ENCODE measurements around the gene ATP2B3.

Gene ATP2B3

GRCh38 chrX:153524234-153524633 is 6.8 kb downstream of the ATP2B3 start:
- no peaks in the 10 kb centered on the region for H3K9me3 ChIP-seq
- no peaks in the 10 kb centered on the region for H3K36me3 ChIP-seq
- no peak for TF ChIP-seq CTCF (IDR thresholded peaks at IDR 0.05)
- no peak overlapping the region for H3K27ac ChIP-seq
- H3K4me1 ChIP-seq, result peaks cover 0 to 9% (median 3%) of the 10 kb centered on the region in 4 donors
- no peak for DNase-seq
- intact Hi-C loops (cut with DNase I; ENCODE audit: low total_unique reads), result loop anchor here (10.0 kb wide), 1 partner anchor 489 kb away; no protein-coding TSS in a partner anchor
- no peak overlapping the region for H3K4me3 ChIP-seq
- peaks cover 0 to 58% of the 10 kb centered on the region in 2 donors for H3K27me3 ChIP-seq

GRCh38 chrX:153525451-153525850 is 8.0 kb downstream of the ATP2B3 start:
- no peak for TF ChIP-seq CTCF (IDR thresholded peaks at IDR 0.05)
- peaks cover 0 to 46% of the 10 kb centered on the region in 2 donors for H3K27me3 ChIP-seq
- H3K36me3 ChIP-seq, result no peaks in the 10 kb centered on the region
- DNase-seq, result no peak
- H3K4me3 ChIP-seq, result no peak overlapping the region
- no peak overlapping the region for H3K27ac ChIP-seq
- no peaks in the 10 kb centered on the region for H3K9me3 ChIP-seq
- intact Hi-C loops (cut with DNase I; ENCODE audit: low total_unique reads), result loop anchor here (10.0 kb wide), 1 partner anchor 491 kb away; no protein-coding TSS in a partner anchor
- peaks cover 0 to 9% (median 3%) of the 10 kb centered on the region in 4 donors for H3K4me1 ChIP-seq

- Histone ChIP-seq H3K4me3 (no peak overlapping the region), H3K27me3 (peaks cover 0 to 43% of the 10 kb centered on the region in 2 donors)
These were observed 8.6 kb downstream of the ATP2B3 start for GRCh38 chrX:153526042-153526441.

DNA sequence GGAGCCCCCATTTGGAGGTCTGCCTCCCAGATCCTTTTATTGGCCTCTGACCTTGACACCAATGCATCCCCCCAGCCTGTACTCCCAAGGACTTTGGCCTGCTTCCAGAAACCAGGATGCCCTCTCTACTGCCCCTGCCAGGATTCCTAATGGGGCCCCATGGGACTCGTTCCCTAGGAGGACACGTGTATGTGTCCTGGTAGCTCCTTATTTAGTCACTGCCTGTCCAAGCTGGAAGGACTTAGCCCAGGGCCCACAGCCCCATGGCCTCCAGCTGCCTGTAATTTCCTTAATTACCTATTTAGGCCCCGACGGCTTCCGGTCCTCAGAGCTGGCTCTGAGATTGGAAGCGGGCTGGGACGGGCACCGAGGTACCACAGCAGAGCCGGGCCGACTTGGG is 9.4 kb downstream of the ATP2B3 start:
- no peak for DNase-seq
- Histone ChIP-seq H3K9me3 (no peaks in the 10 kb centered on the region), H3K4me1 (no peaks in the 10 kb centered on the region), H3K36me3 (no peaks in the 10 kb centered on the region), H3K27ac (no peak overlapping the region), H3K27me3 (peaks cover 0 to 43% of the 10 kb centered on the region in 2 donors), H3K4me3 (no peak overlapping the region)
- intact Hi-C loops (cut with DNase I; ENCODE audit: low total_unique reads), result loop anchor here (10.0 kb wide), 1 partner anchor 492 kb away; no protein-coding TSS in a partner anchor
- TF ChIP-seq CTCF (IDR thresholded peaks at IDR 0.05), result no peak

More at GRCh38 chrX:153526042-153526441, 8.6 kb downstream of the ATP2B3 start:
- Histone ChIP-seq H3K4me1 (peaks cover 0 to 7% (median 1%) of the 10 kb centered on the region in 4 donors), H3K27ac (no peak overlapping the region), H3K9me3 (no peaks in the 10 kb centered on the region), H3K36me3 (no peaks in the 10 kb centered on the region)
- no peak for TF ChIP-seq CTCF (IDR thresholded peaks at IDR 0.05)
- intact Hi-C loops (cut with DNase I; ENCODE audit: low total_unique reads), result loop anchor here (10.0 kb wide), 1 partner anchor 491 kb away; no protein-coding TSS in a partner anchor
- no peak for DNase-seq

- Histone ChIP-seq H3K4me3 (no peak overlapping the region), H3K27me3 (peaks cover 0 to 39% of the 10 kb centered on the region in 2 donors), H3K36me3 (no peaks in the 10 kb centered on the region), H3K4me1 (no peaks in the 10 kb centered on the region), H3K9me3 (no peaks in the 10 kb centered on the region), H3K27ac (no peak overlapping the region)
- no peak for DNase-seq
- TF ChIP-seq CTCF (IDR thresholded peaks at IDR 0.05), result no peak
- intact Hi-C loops (cut with DNase I; ENCODE audit: low total_unique reads), result loop anchor here (10.0 kb wide), 1 partner anchor 492 kb away; no protein-coding TSS in a partner anchor
These were observed 9.8 kb downstream of the ATP2B3 start for GRCh38 chrX:153527208-153527607.

Data from tibial artery (tissue), 4 donors.